Lower leg skin (tissue), 4 donors: ENCODE data around the gene PCMT1. TPM values are rescaled to one million over a fixed set of nuclear protein-coding genes. Genes with fewer than 3 reads are reported as not detected.
"Not testable (repeated sequence)": the region's sequence is repeated elsewhere in the genome, so short reads cannot be mapped to it uniquely, and the experiment has no call there.

Experiments
- DNase-seq, 2 donors: peaks; one replicate each; pipeline ENCODE4 v3.0.0-alpha.2; 2019; ENCODE audit warnings: low spot score in 2 of 2
- H3K4me3 ChIP-seq: fragments of 200-600 bp; sonication (generic); 2 replicates; pipeline ENCODE4 v1.5.1; 2017; ENCODE audit warnings: mild to moderate bottlenecking, low read depth; ENCODE audit not compliant: poor library complexity, severe bottlenecking
- CTCF ChIP-seq, 3 donors: fragments of 450-650 bp; IDR thresholded peaks; one replicate each; pipeline ENCODE4 v1.5.1; 2016; ENCODE audit warnings: antibody characterized with exemption in 3 of 3, mild to moderate bottlenecking in 3 of 3, moderate library complexity in 2 of 3
- POLR2A ChIP-seq, 2 donors: fragments of 450-650 bp; IDR thresholded peaks; one replicate each; pipeline ENCODE4 v1.6.1; 2016 to 2017; ENCODE audit warnings: antibody characterized with exemption in 2 of 2, mild to moderate bottlenecking in 1 of 2, moderate library complexity in 1 of 2
- WGBS, 2 donors: methylation state at CpG; one replicate each; pipeline ENCODE4 v1.1.5; 2018; 5-methylcytosine and 5-hydroxymethylcytosine counted together
- intact Hi-C: fragments of 100-400 bp; cut with DNase I; formaldehyde crosslinking; loops from one replicate; pipeline ENCODE4 v1.15.0; 2023; ENCODE audit warnings: low total_unique reads
- total RNA-seq, 4 donors: library from RNA; depleted of rRNA; stranded (reverse); fragments of >200 nt; gene quantifications; one replicate each; pipeline ENCODE4 v1.1.0, GENCODE V29; 2016

PCMT1 gene
- total RNA-seq, 4 donors from 2014 or later = 68.4 to 93.5 (median 78.3) TPM

- WGBS, 2 donors = 49 to 50% methylated on average over 4 of the region's 4 CpGs
- intact Hi-C loops = no loop called here
- no peak for DNase-seq
- TF ChIP-seq CTCF (IDR thresholded peaks at IDR 0.05) (no peak), POLR2A (IDR thresholded peaks at IDR 0.05) (no peak)
- H3K4me3 ChIP-seq = no peak overlapping the region
These were observed 98.4 kb downstream of the PCMT1 start for GRCh38 chr6:149847939-149848267.

- intact Hi-C loops, H3K4me3 ChIP-seq, DNase-seq: not testable (repeated sequence)
- WGBS, 2 donors = 61 to 80% methylated on average over 4 of the region's 4 CpGs
These were observed 98.8 kb downstream of the PCMT1 start for GRCh38 chr6:149848343-149848742.

GRCh38 chr6:149851461-149852110 lies 102.0 kb downstream of the PCMT1 start:
- intact Hi-C loops = no loop called here
- 85 to 90% methylated on average over 5 of the region's 5 CpGs for WGBS, 2 donors
- H3K4me3 ChIP-seq = no peak overlapping the region
- TF ChIP-seq CTCF (IDR thresholded peaks at IDR 0.05) (no peak), POLR2A (IDR thresholded peaks at IDR 0.05) (no peak)
- no peak for DNase-seq

- no peak for DNase-seq
These were observed 102.6 kb downstream of the PCMT1 start for GRCh38 chr6:149852180-149852579.

GRCh38 chr6:149852881-149853280 lies 103.3 kb downstream of the PCMT1 start:
- intact Hi-C loops = no loop called here
- no peak overlapping the region for H3K4me3 ChIP-seq
- no peak for DNase-seq
- WGBS, 2 donors = 84 to 88% methylated on average over 12 of the region's 12 CpGs
- TF ChIP-seq POLR2A (IDR thresholded peaks at IDR 0.05) (no peak), CTCF (IDR thresholded peaks at IDR 0.05) (no peak)

More at GRCh38 chr6:149852180-149852579, 102.6 kb downstream of the PCMT1 start:
- H3K4me3 ChIP-seq = no peak overlapping the region
- WGBS, 2 donors = 37 to 43% methylated on average over 6 of the region's 6 CpGs
- intact Hi-C loops = no loop called here
- TF ChIP-seq POLR2A (IDR thresholded peaks at IDR 0.05) = no peak
- no peak for TF ChIP-seq CTCF (IDR thresholded peaks at IDR 0.05)

- intact Hi-C loops, DNase-seq, H3K4me3 ChIP-seq: not testable (repeated sequence)
- WGBS, 2 donors = 90 to 91% methylated on average over 4 of the region's 4 CpGs
These were observed 104.5 kb downstream of the PCMT1 start for GRCh38 chr6:149854017-149854416.

- 34 to 40% methylated on average over 6 of the region's 6 CpGs for WGBS, 2 donors
- no peak overlapping the region for H3K4me3 ChIP-seq
- DNase-seq = peak in 1 of 2 donors; percentile 54
- intact Hi-C loops = no loop called here
- no peak for TF ChIP-seq CTCF (IDR thresholded peaks at IDR 0.05)
These were observed 105.0 kb downstream of the PCMT1 start for GRCh38 chr6:149854532-149854931.
